Nephron progenitor cell (in vitro differentiated cells): Measurements from ENCODE around the gene NPHS1.

Experiments used
- DNase-seq: peaks from one replicate; pipeline ENCODE4 v3.0.0; 2021
- H3K27ac Mint-ChIP-seq: 2 replicates; pipeline ENCODE4 v1.8.0; 2021; ENCODE audit warnings: mild to moderate bottlenecking, moderate library complexity, mixed read lengths
- H3K27me3 Mint-ChIP-seq: 2 replicates; pipeline ENCODE4 v1.8.0; 2021; ENCODE audit warnings: mild to moderate bottlenecking, low read depth, mixed read lengths; ENCODE audit not compliant: poor library complexity
- H3K36me3 Mint-ChIP-seq: 2 replicates; pipeline ENCODE4 v1.8.0; 2021; ENCODE audit warnings: low read depth, mixed read lengths
- H3K4me1 Mint-ChIP-seq: 2 replicates; pipeline ENCODE4 v1.8.0; 2021; ENCODE audit warnings: mixed read lengths
- H3K4me3 Mint-ChIP-seq: 2 replicates; pipeline ENCODE4 v1.8.0; 2021; ENCODE audit warnings: mild to moderate bottlenecking, moderate library complexity, mixed read lengths
- H3K9me3 Mint-ChIP-seq: 2 replicates; pipeline ENCODE4 v1.8.0; 2021; ENCODE audit warnings: mild to moderate bottlenecking, moderate library complexity, mixed read lengths
- TF ChIP-seq, protein P1 (sequence below): fragments of 200-600 bp; sonication (generic); IDR thresholded peaks from 2 replicates; pipeline ENCODE4 v1.5.0; 2021; ENCODE audit warnings: antibody characterized with exemption

NPHS1 gene

DNA sequence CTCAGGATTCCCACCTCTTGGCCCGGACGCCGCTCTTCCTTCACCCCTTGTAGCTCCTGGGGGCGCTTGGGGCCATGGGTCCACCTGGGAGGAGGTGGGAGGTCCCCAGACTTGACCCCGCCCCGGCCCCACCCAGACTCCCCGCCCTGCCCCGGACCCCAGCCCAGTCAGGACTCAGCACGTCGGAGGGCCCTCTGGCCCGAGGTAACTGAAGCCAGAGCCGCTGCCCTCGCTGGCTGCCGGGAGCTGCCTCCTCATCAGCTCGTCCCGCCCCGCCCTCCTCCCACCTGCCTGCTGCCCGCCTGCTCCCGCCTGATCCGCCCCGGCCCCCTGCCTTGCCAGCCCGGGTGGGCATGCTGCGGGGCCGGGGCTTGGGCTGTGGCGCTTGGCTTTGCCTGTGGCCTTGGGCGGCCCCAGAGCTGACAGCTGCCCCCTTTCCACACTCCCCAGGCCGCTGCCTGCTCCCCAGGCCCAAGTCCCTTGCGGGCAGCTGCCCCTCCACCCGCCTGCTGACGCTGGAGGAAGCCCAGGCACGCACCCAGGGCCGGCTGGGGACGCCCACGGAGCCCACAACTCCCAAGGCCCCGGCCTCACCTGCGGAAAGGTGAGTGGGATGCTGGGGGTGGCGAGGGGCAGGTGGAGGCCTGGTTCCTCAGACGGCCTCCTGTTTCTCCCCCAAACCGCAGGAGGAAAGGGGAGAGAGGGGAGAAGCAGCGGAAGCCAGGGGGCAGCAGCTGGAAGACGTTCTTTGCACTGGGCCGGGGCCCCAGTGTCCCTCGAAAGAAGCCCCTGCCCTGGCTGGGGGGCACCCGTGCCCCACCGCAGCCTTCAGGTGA, 67.6 kb downstream of the NPHS1 start:
- peaks cover 13% of the 10 kb centered on the region for H3K4me1 Mint-ChIP-seq
- TF ChIP-seq, protein P1, sequence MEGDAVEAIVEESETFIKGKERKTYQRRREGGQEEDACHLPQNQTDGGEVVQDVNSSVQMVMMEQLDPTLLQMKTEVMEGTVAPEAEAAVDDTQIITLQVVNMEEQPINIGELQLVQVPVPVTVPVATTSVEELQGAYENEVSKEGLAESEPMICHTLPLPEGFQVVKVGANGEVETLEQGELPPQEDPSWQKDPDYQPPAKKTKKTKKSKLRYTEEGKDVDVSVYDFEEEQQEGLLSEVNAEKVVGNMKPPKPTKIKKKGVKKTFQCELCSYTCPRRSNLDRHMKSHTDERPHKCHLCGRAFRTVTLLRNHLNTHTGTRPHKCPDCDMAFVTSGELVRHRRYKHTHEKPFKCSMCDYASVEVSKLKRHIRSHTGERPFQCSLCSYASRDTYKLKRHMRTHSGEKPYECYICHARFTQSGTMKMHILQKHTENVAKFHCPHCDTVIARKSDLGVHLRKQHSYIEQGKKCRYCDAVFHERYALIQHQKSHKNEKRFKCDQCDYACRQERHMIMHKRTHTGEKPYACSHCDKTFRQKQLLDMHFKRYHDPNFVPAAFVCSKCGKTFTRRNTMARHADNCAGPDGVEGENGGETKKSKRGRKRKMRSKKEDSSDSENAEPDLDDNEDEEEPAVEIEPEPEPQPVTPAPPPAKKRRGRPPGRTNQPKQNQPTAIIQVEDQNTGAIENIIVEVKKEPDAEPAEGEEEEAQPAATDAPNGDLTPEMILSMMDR, result no peak

DNA sequence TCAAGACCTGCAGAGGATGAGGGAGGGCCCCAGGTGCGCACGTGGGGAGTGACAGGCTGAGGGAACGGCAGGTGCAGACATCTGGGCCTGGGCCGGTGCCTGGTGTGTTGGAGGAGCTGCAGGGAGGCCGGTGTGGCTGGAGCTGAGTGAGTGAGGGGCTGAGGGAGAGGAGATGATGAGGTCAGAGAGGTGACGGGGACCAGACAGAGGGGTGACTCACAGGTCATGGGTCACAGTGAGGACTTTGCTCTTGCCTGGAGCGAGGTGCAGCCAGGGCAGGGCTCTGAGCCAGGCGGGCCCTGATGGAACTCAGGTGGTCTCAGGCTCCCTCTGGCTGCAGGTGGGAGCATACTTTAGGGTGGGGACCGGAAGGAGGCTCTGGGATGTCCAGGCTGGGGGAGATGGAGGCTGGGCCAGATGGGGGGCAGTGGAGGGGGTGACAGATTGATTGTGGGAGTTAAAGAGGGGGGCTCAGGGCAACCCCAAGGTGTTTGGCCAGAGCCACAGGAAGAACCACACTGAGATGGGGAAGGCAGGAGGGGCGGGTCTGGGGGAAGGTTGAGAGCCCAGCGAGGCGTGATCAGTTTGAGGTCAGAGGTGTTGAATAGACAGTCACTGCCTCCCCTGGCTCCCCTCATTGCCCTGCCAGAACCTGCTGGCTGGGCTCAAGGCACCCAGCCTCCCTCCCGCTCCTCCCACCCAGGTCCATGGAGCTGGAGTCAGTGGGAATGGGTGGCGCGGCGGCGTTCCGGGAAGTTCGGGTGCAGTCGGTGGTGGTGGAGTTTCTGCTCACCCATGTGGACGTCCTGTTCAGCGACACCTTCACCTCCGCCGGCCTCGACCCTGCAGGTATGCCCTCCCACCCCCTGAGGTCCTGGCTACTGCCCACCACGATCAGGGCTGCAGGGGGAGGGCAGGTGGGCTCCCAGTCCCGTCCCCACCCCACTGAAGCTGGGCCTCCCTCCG, 68.6 kb downstream of the NPHS1 start:
- peak overlapping the region; percentile 26 for H3K4me3 Mint-ChIP-seq
- peak; percentile 29 for DNase-seq
- peaks cover 13% of the 10 kb centered on the region for H3K4me1 Mint-ChIP-seq
- H3K27ac Mint-ChIP-seq, result no peak overlapping the region
- H3K9me3 Mint-ChIP-seq, result no peaks in the 10 kb centered on the region
- peaks cover 28% of the 10 kb centered on the region for H3K36me3 Mint-ChIP-seq
- TF ChIP-seq, protein P1, result no peak
- H3K27me3 Mint-ChIP-seq, result peaks cover 12% of the 10 kb centered on the region

More for the DNA sequence above, 67.6 kb downstream of the NPHS1 start:
- Mint-ChIP-seq H3K36me3 (peaks cover 24% of the 10 kb centered on the region), H3K27ac (no peak overlapping the region), H3K4me3 (no peak overlapping the region), H3K9me3 (no peaks in the 10 kb centered on the region), H3K27me3 (peaks cover 9% of the 10 kb centered on the region)
- peak; percentile 62 for DNase-seq

DNA sequence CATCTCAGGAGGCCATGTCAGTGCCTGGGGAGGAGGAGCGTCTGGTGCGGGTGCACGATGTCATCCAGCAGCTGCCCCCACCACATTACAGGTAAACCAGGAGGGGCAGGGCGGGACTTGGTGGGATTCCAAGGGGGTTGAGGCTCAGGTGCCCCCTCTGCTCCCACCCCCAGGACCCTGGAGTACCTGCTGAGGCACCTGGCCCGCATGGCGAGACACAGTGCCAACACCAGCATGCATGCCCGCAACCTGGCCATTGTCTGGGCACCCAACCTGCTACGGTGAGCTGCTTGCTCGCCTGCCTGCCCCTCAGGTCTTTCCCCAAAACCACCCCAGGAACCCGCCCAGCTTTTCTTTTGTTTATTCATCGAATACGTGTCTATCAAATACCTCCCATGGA, 69.7 kb downstream of the NPHS1 start:
- Mint-ChIP-seq H3K9me3 (no peaks in the 10 kb centered on the region), H3K4me1 (peaks cover 18% of the 10 kb centered on the region), H3K27me3 (peaks cover 18% of the 10 kb centered on the region), H3K27ac (no peak overlapping the region), H3K4me3 (no peak overlapping the region), H3K36me3 (peaks cover 28% of the 10 kb centered on the region)
- TF ChIP-seq, protein P1, result no peak
- DNase-seq, result no peak

DNA sequence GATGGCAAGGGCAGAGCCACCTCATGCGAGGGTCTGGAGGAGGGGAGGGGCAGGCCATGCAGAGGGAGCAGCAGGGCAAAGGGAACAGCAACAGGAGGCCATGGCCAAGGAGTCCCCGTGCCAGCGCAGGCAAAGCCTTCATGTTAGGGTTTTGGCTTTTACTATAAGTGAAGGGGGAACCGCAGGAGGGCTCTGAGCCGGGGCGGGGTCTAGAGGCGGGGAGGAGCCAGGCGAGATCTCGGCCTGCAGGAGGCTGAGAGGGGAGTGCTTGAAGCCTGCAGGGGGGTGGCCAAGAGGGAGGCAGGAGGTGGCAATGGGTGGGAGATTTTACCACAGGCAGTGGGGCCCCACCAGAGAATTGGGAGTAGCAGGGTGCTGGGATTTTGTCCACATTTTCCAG, 70.7 kb downstream of the NPHS1 start:
- Mint-ChIP-seq H3K4me3 (no peak overlapping the region), H3K9me3 (no peaks in the 10 kb centered on the region), H3K36me3 (peaks cover 28% of the 10 kb centered on the region), H3K4me1 (peaks cover 27% of the 10 kb centered on the region), H3K27ac (no peak overlapping the region), H3K27me3 (peaks cover 18% of the 10 kb centered on the region)
- DNase-seq, result no peak
- TF ChIP-seq, protein P1, result no peak

DNA sequence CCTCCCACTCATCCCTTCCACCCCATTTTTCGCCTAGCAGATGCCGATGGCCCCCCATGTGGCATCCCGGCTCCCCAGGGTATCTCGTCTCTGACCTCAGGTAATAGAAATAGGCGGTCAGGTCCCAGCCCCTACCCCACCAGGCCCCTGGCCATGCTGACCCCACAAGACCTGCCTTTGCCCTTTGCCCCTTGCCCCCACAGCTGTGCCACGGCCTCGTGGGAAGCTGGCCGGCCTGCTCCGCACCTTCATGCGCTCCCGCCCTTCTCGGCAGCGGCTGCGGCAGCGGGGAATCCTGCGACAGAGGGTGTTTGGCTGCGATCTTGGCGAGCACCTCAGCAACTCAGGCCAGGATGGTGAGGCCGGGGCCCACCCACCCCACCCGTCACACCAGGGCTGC, 71.6 kb downstream of the NPHS1 start:
- no peak for DNase-seq
- Mint-ChIP-seq H3K36me3 (peaks cover 27% of the 10 kb centered on the region), H3K27ac (no peak overlapping the region), H3K9me3 (no peaks in the 10 kb centered on the region), H3K4me3 (no peak overlapping the region), H3K27me3 (peaks cover 18% of the 10 kb centered on the region), H3K4me1 (peaks cover 34% of the 10 kb centered on the region)
- TF ChIP-seq, protein P1, result no peak
